K562 (cell line): ENCODE data around the gene GLG1. TPM values are rescaled to one million over a fixed set of nuclear protein-coding genes. Genes with fewer than 3 reads are reported as not detected.

Experiments used
- ATAC-seq: fragments of 200-7000 bp; cut with Tn5 transposase; 3 replicates; pipeline ENCODE4 v1.9.1; 2020; ENCODE audit warnings: moderate library complexity
- BruUV-seq: library from RNA; stranded (reverse); fragments of 400-500 nt; replicated peaks from 2 replicates; lab custom pipeline; 2021; lab: Mats Ljungman, UMichigan
- CTCF ChIA-PET: fragments of 300-600 bp; formaldehyde crosslinking; extraction: SDS; loops from one replicate; lab custom pipeline; 2021; ENCODE audit warnings: low intra/inter-chr PET ratio; lab: Yijun Ruan, JAX
- POLR2A ChIA-PET: fragments of 300-600, 350-650 bp; sonication (Branson Sonifier 250); formaldehyde crosslinking; extraction: SDS; loops from one replicate; lab custom pipeline; 2021; ENCODE audit warnings: antibody characterized with exemption, inconsistent platforms; lab: Yijun Ruan, JAX
- DNase-seq, 4 experiments: peaks; one replicate each; pipeline versions ENCODE4 v3.0.0 to v3.0.0-alpha.2; 2011 to 2018; ENCODE audit warnings: low spot score in 3 of 4, mixed read lengths in 3 of 4; ENCODE audit errors: extremely low read depth in 1 of 4
- FAIRE-seq: peaks from 2 replicates; lab custom pipeline; 2011; peaks lifted over from hg19 to GRCh38; lab: Jason Lieb, UNC
- H2AFZ ChIP-seq: 2 replicates; pipeline ENCODE4 v1.6.0; 2011; ENCODE audit warnings: low read depth, low read length, control low read depth, inconsistent platforms
- H3K27ac ChIP-seq: fragments of 200-600 bp; 3 replicates; pipeline ENCODE4 v1.8.0; 2011; ENCODE audit warnings: low read depth, mild to moderate bottlenecking, control low read depth, inconsistent platforms, low read length, moderate library complexity, mixed read lengths; ENCODE audit errors: extremely low read depth
- H3K27me3 ChIP-seq, 2 experiments: fragments of 300-600 bp in 1 of 2; 2 replicates in 1 of 2; 3 replicates in 1 of 2; pipeline versions ENCODE4 v1.6.0 to v1.8.0; 2011; ENCODE audit warnings: inconsistent platforms in 2 of 2, low read length in 2 of 2, mild to moderate bottlenecking in 1 of 2, mixed read lengths in 1 of 2, moderate library complexity in 1 of 2; ENCODE audit not compliant: control insufficient read depth in 2 of 2, insufficient read depth in 2 of 2
- H3K36me3 ChIP-seq: fragments of 300-600 bp; 3 replicates; pipeline ENCODE4 v1.8.0; 2011; ENCODE audit warnings: mild to moderate bottlenecking, low read length, inconsistent platforms; ENCODE audit not compliant: control insufficient read depth, insufficient read depth
- H3K4me1 ChIP-seq, 2 experiments: fragments of 200-600 bp in 1 of 2; replicated peaks in 1 of 2; 2 replicates in 1 of 2; 3 replicates in 1 of 2; pipeline versions ENCODE4 v1.5.1 to v1.8.0; 2011; ENCODE audit warnings: inconsistent platforms in 2 of 2, low read length in 2 of 2, mild to moderate bottlenecking in 1 of 2, mixed read lengths in 1 of 2, moderate library complexity in 1 of 2; ENCODE audit not compliant: control insufficient read depth in 2 of 2, insufficient read depth in 2 of 2
- H3K4me2 ChIP-seq: 2 replicates; pipeline ENCODE4 v1.6.1; 2011; ENCODE audit warnings: low read length, control low read depth, inconsistent platforms, mixed read lengths; ENCODE audit not compliant: insufficient read depth
- H3K4me3 ChIP-seq: fragments of 200-600 bp; sonication (generic), shearing (Covaris generic); 2 replicates; pipeline ENCODE4 v1.5.1; 2016; ENCODE audit warnings: control low read depth, inconsistent platforms
- H3K79me2 ChIP-seq: fragments of 200-600 bp; 3 replicates; pipeline ENCODE4 v1.8.0; 2011; ENCODE audit warnings: low read length, inconsistent platforms; ENCODE audit not compliant: control insufficient read depth, insufficient read depth
- H3K9ac ChIP-seq, 2 experiments: 2 replicates each; pipeline versions ENCODE4 v1.6.0 to v1.6.1; 2011; ENCODE audit warnings: low read depth in 2 of 2, low read length in 2 of 2, control low read depth in 1 of 2, inconsistent platforms in 1 of 2, mild to moderate bottlenecking in 1 of 2, mixed read lengths in 1 of 2; ENCODE audit not compliant: insufficient read depth in 1 of 2
- H3K9me1 ChIP-seq: one replicate; pipeline ENCODE4 v1.6.0; 2011; ENCODE audit warnings: inconsistent platforms, mild to moderate bottlenecking, low read length, moderate library complexity; ENCODE audit not compliant: control insufficient read depth, insufficient read depth
- H3K9me3 ChIP-seq: replicated peaks from 2 replicates; pipeline ENCODE4 v1.5.1; 2011; ENCODE audit warnings: low read depth, low read length, inconsistent platforms; ENCODE audit not compliant: control insufficient read depth, insufficient read depth
- H4K20me1 ChIP-seq: replicated peaks from 2 replicates; pipeline ENCODE4 v1.6.1; 2011; ENCODE audit warnings: low read length, inconsistent platforms, mixed read lengths; ENCODE audit not compliant: control insufficient read depth, insufficient read depth
- ARID1B ChIP-seq: fragments of 450-650 bp; IDR thresholded peaks from 2 replicates; pipeline ENCODE4 v1.6.1; 2016; ENCODE audit warnings: antibody characterized with exemption, mild to moderate bottlenecking, inconsistent platforms
- ATF7 ChIP-seq: fragments of 450-650 bp; IDR thresholded peaks from 2 replicates; pipeline ENCODE4 v1.7.1; 2014; ENCODE audit warnings: mild to moderate bottlenecking, moderate library complexity
- CEBPB ChIP-seq: fragments of 450-650 bp; IDR thresholded peaks from 2 replicates; pipeline ENCODE4 v1.6.1; 2016; ENCODE audit warnings: missing genetic modification characterization, missing compliant biosample characterization
- CEBPG ChIP-seq, 3 experiments: fragments of 200-800 bp in 1 of 3; sonication (Bioruptor generic) in 1 of 3; sonication (generic) in 1 of 3; formaldehyde crosslinking in 1 of 3; IDR thresholded peaks in 2 of 3; conservative IDR thresholded peaks in 1 of 3; 2 replicates each; pipeline versions ENCODE4 v1.6.1 to v1.8.0; 2016 to 2022; ENCODE audit warnings: missing compliant biosample characterization in 2 of 3, missing genetic modification characterization in 2 of 3, mild to moderate bottlenecking in 1 of 3, missing genetic modification reagents in 1 of 3
- DPF2 ChIP-seq: fragments of 450-650 bp; IDR thresholded peaks from 2 replicates; pipeline ENCODE4 v1.6.1; 2016
- JUND ChIP-seq, 2 experiments: IDR thresholded peaks; 2 replicates in 1 of 2; 3 replicates in 1 of 2; pipeline ENCODE4 v1.6.1; 2011; ENCODE audit warnings: borderline replicate concordance in 2 of 2, low read depth in 2 of 2, low read length in 2 of 2, improper control_type of control experiment in 1 of 2, missing biosample characterization in 1 of 2, missing genetic modification characterization in 1 of 2, missing genetic modification reagents in 1 of 2
- POLR3A ChIP-seq: IDR thresholded peaks from 2 replicates; pipeline ENCODE4 v1.6.1; 2011; ENCODE audit warnings: borderline replicate concordance, mild to moderate bottlenecking, moderate library complexity; ENCODE audit not compliant: insufficient read length, insufficient read depth; ENCODE audit errors: extremely low read depth
- RFX1 ChIP-seq: fragments of 450-650 bp; IDR thresholded peaks from 2 replicates; pipeline ENCODE4 v1.6.1; 2016; ENCODE audit warnings: mild to moderate bottlenecking, moderate library complexity
- SMAD4 ChIP-seq: fragments of 250-450 bp; sonication (Bioruptor Pico); conservative IDR thresholded peaks from 2 replicates; pipeline ENCODE4 v1.8.0; 2021; ENCODE audit warnings: inconsistent platforms, mild to moderate bottlenecking, moderate library complexity
- SOX6 ChIP-seq: fragments of 450-650 bp; IDR thresholded peaks from 2 replicates; pipeline ENCODE4 v1.6.1; 2014; ENCODE audit warnings: mild to moderate bottlenecking
- ZNF23 ChIP-seq: fragments of 250-450 bp; sonication (Bioruptor Pico); IDR thresholded peaks from 2 replicates; pipeline ENCODE4 v1.4.0; 2020; ENCODE audit warnings: mild to moderate bottlenecking
- ZNF24 ChIP-seq: fragments of 450-650 bp; IDR thresholded peaks from 2 replicates; pipeline ENCODE4 v1.6.1; 2016
- WGBS: fragments of 100-300 bp; shearing (Covaris generic); methylation state at CpG from one replicate; pipeline ENCODE4 v1.1.6; 2016; ENCODE audit warnings: low coverage, mixed read lengths; ENCODE audit not compliant: insufficient coverage; ENCODE audit errors: missing lambda C conversion rate; 5-methylcytosine and 5-hydroxymethylcytosine counted together
- in situ Hi-C: fragments of 300-500 bp; cut with MboI; formaldehyde crosslinking; loops from 4 replicates; pipeline ENCODE4 v1.15.0; 2018; ENCODE audit warnings: inconsistent platforms, mixed read lengths
- intact Hi-C: fragments of 100-400 bp; cut with micrococcal nuclease; formaldehyde crosslinking; loops from 2 replicates; pipeline ENCODE4 v1.14.2; 2022
- polyA plus RNA-seq, 8 experiments: library from polyadenylated mRNA; depleted of rRNA in 4 of 8; stranded (reverse) in 5 of 8; unstranded in 3 of 8; fragments of >200 nt; fragmentation: Nextera tagmentation in 2 of 8; fragmentation: Illumina TruSeq in 1 of 8; extraction: Ambion mirVana in 2 of 8; extraction: Trizol in 1 of 8; gene quantifications; 2 replicates each; pipeline versions ENCODE4 v1.2.1 to v1.2.3, GENCODE V29; 2011 to 2014; ENCODE audit warnings: inconsistent platforms in 1 of 8, missing spikeins in 1 of 8
- total RNA-seq, 7 experiments: library from RNA; depleted of rRNA in 6 of 7; stranded (reverse); fragments of >200 nt in 6 of 7; fragmentation: Illumina TruSeq in 2 of 7; extraction: Trizol in 2 of 7; gene quantifications; 2 replicates each; pipeline versions ENCODE4 v1.2.1 to v1.2.3, GENCODE V29; 2011 to 2021; ENCODE audit warnings: low replicate concordance in 1 of 7
- TF ChIP-seq, protein P1 (sequence below): fragments of 250-450 bp; sonication (Bioruptor Pico); IDR thresholded peaks from 2 replicates; pipeline ENCODE4 v1.4.0; 2020
- TF ChIP-seq, protein P2 (sequence below), 2 experiments: fragments of 450-650 bp in 1 of 2; sonication (generic) in 1 of 2; formaldehyde crosslinking in 1 of 2; IDR thresholded peaks in 1 of 2; conservative IDR thresholded peaks in 1 of 2; 2 replicates each; pipeline versions ENCODE4 v1.6.1 to v1.8.1; 2016 to 2023; ENCODE audit warnings: mild to moderate bottlenecking in 2 of 2, moderate library complexity in 2 of 2, inconsistent platforms in 1 of 2, missing genetic modification reagents in 1 of 2

GLG1 gene
- total and polyA plus RNA-seq, 9 of the 15 experiments (the other 6 are each of a cell fraction or from before 2014, with no cell fraction given) = 6.2 to 36.0 (median 23.6) TPM

DNA sequence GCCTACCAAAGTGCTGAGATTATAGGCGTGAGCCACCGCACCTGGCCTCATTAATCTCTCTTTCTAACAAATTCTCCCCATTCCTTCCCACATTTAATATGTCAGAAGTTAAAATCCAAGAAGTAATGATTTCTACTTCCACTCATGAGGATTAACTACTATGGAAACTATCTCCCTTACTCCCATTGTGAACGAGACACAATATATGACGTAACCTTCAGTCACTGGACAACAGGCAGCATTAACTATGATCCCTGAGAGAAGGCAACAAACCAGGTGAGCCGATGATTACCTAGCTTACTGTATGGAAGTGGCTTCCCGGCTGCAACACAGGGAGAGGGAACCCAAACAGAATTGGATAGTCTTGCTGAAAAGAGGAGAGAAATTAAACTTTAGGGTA lies 20.0 kb downstream of the GLG1 start:
- no peak overlapping the region for H3K9ac ChIP-seq
- ChIA-PET POLR2A (no interaction called here), CTCF (no interaction called here)

More for the DNA sequence above, 20.0 kb downstream of the GLG1 start:
- peaks cover 0 to 8% of the 10 kb centered on the region in 2 experiments; a peak in 3 of 5 replicates for H3K4me1 ChIP-seq
- ATAC-seq = peak; percentile 40; the same call in 2 of the 3 replicates
- no TSS peak for BruUV-seq
- peak; percentile 70 for FAIRE-seq
- intact Hi-C loops = no loop called here
- no peak overlapping the region for H3K4me3 ChIP-seq
- no peaks in the 10 kb centered on the region for H3K9me1 ChIP-seq
- no peak for DNase-seq
- TF ChIP-seq POLR3A (no peak), SOX6 (peak; percentile 94), RFX1 (peak; percentile 60), ATF7 (peak; percentile 93), CEBPG (CRISPR knock-in tag; IDR thresholded peaks at IDR 0.05) (peak; percentile 64), CEBPG (tag; conservative IDR thresholded peaks at IDR 0.05 in 1 of 2, IDR thresholded peaks at IDR 0.05 in 1 of 2) (peak in 1 of 2 experiments; percentile 86; a peak in 2 of 4 replicates), ZNF24 (peak; percentile 29; the same call in 1 of the 2 replicates), JUND (IDR thresholded peaks at IDR 0.05; ENCODE audit: borderline replicate concordance, low read depth, low read length) (no peak; the same call in 1 of the 2 replicates), JUND (tag; IDR thresholded peaks at IDR 0.05; ENCODE audit: borderline replicate concordance, low read depth, low read length) (peak; percentile 33; the same call in 1 of the 3 replicates), ARID1B (no peak), SMAD4 (CRISPR knock-in tag) (peak; percentile 40), CEBPB (tag) (peak; percentile 50; the same call in 1 of the 2 replicates), DPF2 (peak; percentile 21; the same call in 1 of the 2 replicates), ZNF23 (no peak)
- TF ChIP-seq, protein P1, sequence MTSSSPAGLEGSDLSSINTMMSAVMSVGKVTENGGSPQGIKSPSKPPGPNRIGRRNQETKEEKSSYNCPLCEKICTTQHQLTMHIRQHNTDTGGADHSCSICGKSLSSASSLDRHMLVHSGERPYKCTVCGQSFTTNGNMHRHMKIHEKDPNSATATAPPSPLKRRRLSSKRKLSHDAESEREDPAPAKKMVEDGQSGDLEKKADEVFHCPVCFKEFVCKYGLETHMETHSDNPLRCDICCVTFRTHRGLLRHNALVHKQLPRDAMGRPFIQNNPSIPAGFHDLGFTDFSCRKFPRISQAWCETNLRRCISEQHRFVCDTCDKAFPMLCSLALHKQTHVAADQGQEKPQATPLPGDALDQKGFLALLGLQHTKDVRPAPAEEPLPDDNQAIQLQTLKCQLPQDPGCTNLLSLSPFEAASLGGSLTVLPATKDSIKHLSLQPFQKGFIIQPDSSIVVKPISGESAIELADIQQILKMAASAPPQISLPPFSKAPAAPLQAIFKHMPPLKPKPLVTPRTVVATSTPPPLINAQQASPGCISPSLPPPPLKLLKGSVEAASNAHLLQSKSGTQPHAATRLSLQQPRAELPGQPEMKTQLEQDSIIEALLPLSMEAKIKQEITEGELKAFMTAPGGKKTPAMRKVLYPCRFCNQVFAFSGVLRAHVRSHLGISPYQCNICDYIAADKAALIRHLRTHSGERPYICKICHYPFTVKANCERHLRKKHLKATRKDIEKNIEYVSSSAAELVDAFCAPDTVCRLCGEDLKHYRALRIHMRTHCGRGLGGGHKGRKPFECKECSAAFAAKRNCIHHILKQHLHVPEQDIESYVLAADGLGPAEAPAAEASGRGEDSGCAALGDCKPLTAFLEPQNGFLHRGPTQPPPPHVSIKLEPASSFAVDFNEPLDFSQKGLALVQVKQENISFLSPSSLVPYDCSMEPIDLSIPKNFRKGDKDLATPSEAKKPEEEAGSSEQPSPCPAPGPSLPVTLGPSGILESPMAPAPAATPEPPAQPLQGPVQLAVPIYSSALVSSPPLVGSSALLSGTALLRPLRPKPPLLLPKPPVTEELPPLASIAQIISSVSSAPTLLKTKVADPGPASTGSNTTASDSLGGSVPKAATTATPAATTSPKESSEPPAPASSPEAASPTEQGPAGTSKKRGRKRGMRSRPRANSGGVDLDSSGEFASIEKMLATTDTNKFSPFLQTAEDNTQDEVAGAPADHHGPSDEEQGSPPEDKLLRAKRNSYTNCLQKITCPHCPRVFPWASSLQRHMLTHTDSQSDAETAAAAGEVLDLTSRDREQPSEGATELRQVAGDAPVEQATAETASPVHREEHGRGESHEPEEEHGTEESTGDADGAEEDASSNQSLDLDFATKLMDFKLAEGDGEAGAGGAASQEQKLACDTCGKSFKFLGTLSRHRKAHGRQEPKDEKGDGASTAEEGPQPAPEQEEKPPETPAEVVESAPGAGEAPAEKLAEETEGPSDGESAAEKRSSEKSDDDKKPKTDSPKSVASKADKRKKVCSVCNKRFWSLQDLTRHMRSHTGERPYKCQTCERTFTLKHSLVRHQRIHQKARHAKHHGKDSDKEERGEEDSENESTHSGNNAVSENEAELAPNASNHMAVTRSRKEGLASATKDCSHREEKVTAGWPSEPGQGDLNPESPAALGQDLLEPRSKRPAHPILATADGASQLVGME (CRISPR knock-in tag) = no peak
- TF ChIP-seq, protein P2, sequence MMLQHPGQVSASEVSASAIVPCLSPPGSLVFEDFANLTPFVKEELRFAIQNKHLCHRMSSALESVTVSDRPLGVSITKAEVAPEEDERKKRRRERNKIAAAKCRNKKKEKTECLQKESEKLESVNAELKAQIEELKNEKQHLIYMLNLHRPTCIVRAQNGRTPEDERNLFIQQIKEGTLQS (IDR thresholded peaks at IDR 0.05) = peak; percentile 78
- TF ChIP-seq, protein P2 (CRISPR knock-in tag; conservative IDR thresholded peaks at IDR 0.05) = no peak
- TF ChIP-seq, all 486 proteins: peak for 10
- Histone ChIP-seq H2AFZ (no peak overlapping the region), H4K20me1 (0 out of 2 replicates have a peak, but pooled peaks cover 10% of the 10 kb centered on the region), H3K79me2 (peaks cover 51% of the 10 kb centered on the region), H3K36me3 (peaks cover 4% of the 10 kb centered on the region; the same call in 1 of the 3 replicates), H3K4me2 (no peak overlapping the region), H3K9me3 (no peaks in the 10 kb centered on the region), H3K27me3 (no peaks in the 10 kb centered on the region), H3K27ac (peak overlapping the region; percentile 38; the same call in 2 of the 3 replicates)
- in situ Hi-C loops = no loop called here
- WGBS = 45% methylated on average over 6 of the region's 6 CpGs
